CD4-positive, alpha-beta T cell (primary cell): ENCODE measurements around the gene CYB5B. TPM values are rescaled to one million over a fixed set of nuclear protein-coding genes. Genes with fewer than 3 reads are reported as not detected.

ENCODE experiments used
- ATAC-seq: fragments of 200-7000 bp; cut with Tn5 transposase; one replicate; pipeline ENCODE4 v1.10.0; 2022; ENCODE audit warnings: mild to moderate bottlenecking; ENCODE audit not compliant: poor library complexity
- CTCF ChIA-PET: fragments of 350-600 bp; sonication (Branson Sonifier 250); formaldehyde crosslinking; loops from one replicate; lab custom pipeline; 2021; ENCODE audit warnings: antibody characterized with exemption, inconsistent platforms; lab: Charles Lee
- POLR2A ChIA-PET: fragments of 350-600 bp; sonication (Branson Sonifier 250); formaldehyde crosslinking; loops from one replicate; lab custom pipeline; 2021; ENCODE audit warnings: antibody characterized with exemption, inconsistent platforms; lab: Charles Lee
- DNase-seq, 14 experiments: peaks; one replicate each; pipeline ENCODE4 v3.0.0-alpha.2; 2013 to 2020; ENCODE audit warnings: mixed read lengths in 2 of 14
- H3K27ac ChIP-seq, 2 donors: one replicate each; pipeline versions ENCODE4 v1.5.1 to v1.7.0; 2013; ENCODE audit warnings: low read length in 2 of 2, low read depth in 1 of 2, mild to moderate bottlenecking in 1 of 2
- H3K27me3 ChIP-seq, 2 experiments: 1 replicate in 1 of 2; 2 replicates in 1 of 2; pipeline versions ENCODE4 v1.6.1 to v1.7.0; 2013; ENCODE audit warnings: low read length in 2 of 2, control low read depth in 1 of 2, mild to moderate bottlenecking in 1 of 2, moderate library complexity in 1 of 2; ENCODE audit not compliant: insufficient read depth in 2 of 2, control insufficient read depth in 1 of 2
- H3K36me3 ChIP-seq: one replicate; pipeline ENCODE4 v1.6.1; 2013; ENCODE audit warnings: low read length, control low read depth; ENCODE audit not compliant: insufficient read depth
- H3K4me1 ChIP-seq: one replicate; pipeline ENCODE4 v1.6.1; 2013; ENCODE audit warnings: low read length, control low read depth; ENCODE audit not compliant: insufficient read depth
- H3K4me3 ChIP-seq: one replicate; pipeline ENCODE4 v1.5.1; 2013; ENCODE audit warnings: mild to moderate bottlenecking, low read length, moderate library complexity
- H3K9me3 ChIP-seq, 2 experiments: 1 replicate in 1 of 2; 2 replicates in 1 of 2; pipeline versions ENCODE4 v1.6.1 to v1.7.0; 2013; ENCODE audit warnings: low read length in 2 of 2, mild to moderate bottlenecking in 2 of 2, control low read depth in 1 of 2, moderate library complexity in 1 of 2; ENCODE audit not compliant: control insufficient read depth in 1 of 2, insufficient read depth in 1 of 2
- H3K27ac Mint-ChIP-seq: one replicate; pipeline ENCODE4 v1.8.0; 2020; ENCODE audit warnings: mixed read lengths
- H3K27me3 Mint-ChIP-seq: one replicate; pipeline ENCODE4 v1.8.0; 2021; ENCODE audit warnings: mixed read lengths
- H3K36me3 Mint-ChIP-seq: one replicate; pipeline ENCODE4 v1.8.0; 2021; ENCODE audit warnings: low read depth, mixed read lengths
- H3K4me1 Mint-ChIP-seq: one replicate; pipeline ENCODE4 v1.8.0; 2021; ENCODE audit warnings: low read depth, mixed read lengths
- H3K4me3 Mint-ChIP-seq: one replicate; pipeline ENCODE4 v1.8.0; 2020; ENCODE audit warnings: mild to moderate bottlenecking, mixed read lengths
- H3K9me3 Mint-ChIP-seq: one replicate; pipeline ENCODE4 v1.8.0; 2020; ENCODE audit warnings: mixed read lengths
- CTCF ChIP-seq: fragments of 200-600 bp; IDR thresholded peaks from one replicate; pipeline ENCODE4 v1.8.0; 2022; ENCODE audit warnings: antibody characterized with exemption, mild to moderate bottlenecking
- intact Hi-C, 2 experiments: fragments of 100-400 bp; cut with DNase I in 1 of 2; cut with micrococcal nuclease in 1 of 2; formaldehyde crosslinking; loops; one replicate each; pipeline versions ENCODE4 v1.15.1 to v1.9.0; 2023 to 2025; cut with DNase I, micrococcal nuclease
- total RNA-seq, 174 experiments: library from RNA in 2 of 174; stranded (reverse) in 2 of 174; gene quantifications; one replicate each; pipeline ENCODE4 v1.2.3 and lab custom pipeline; 2021 to 2026

CYB5B gene
- total RNA-seq, 2 experiments from 2014 or later = 16.0 to 18.3 TPM

- Mint-ChIP-seq H3K27me3 (no peaks in the 10 kb centered on the region), H3K9me3 (no peaks in the 10 kb centered on the region), H3K27ac (no peak overlapping the region), H3K4me3 (no peak overlapping the region), H3K4me1 (peaks cover 6% of the 10 kb centered on the region), H3K36me3 (no peaks in the 10 kb centered on the region)
- Histone ChIP-seq H3K36me3 (no peaks in the 10 kb centered on the region), H3K4me3 (no peak overlapping the region), H3K9me3 (no peaks in the 10 kb centered on the region), H3K27me3 (no peaks in the 10 kb centered on the region), H3K4me1 (peaks cover 3% of the 10 kb centered on the region), H3K27ac (no peak overlapping the region)
- TF ChIP-seq CTCF = no peak
- no peak for DNase-seq
- CTCF ChIA-PET = no interaction called here
- ATAC-seq = no peak
- POLR2A ChIA-PET = interaction anchor here (0.6 kb wide), 1 partner anchor 258 kb away, joined by 3 read pairs; no protein-coding TSS in a partner anchor
- intact Hi-C loops = loop anchor here (5.0 to 10.0 kb wide), 5 partner anchors 63 to 1255 kb away; no protein-coding TSS in a partner anchor
These were observed 25.1 kb upstream of the CYB5B start for GRCh38 chr16:69399361-69399760.

- Mint-ChIP-seq H3K4me3 (no peak overlapping the region), H3K27me3 (no peaks in the 10 kb centered on the region), H3K4me1 (no peaks in the 10 kb centered on the region), H3K36me3 (no peaks in the 10 kb centered on the region), H3K9me3 (no peaks in the 10 kb centered on the region), H3K27ac (no peak overlapping the region)
- no peaks in the 10 kb centered on the region for H3K9me3 ChIP-seq
- H3K4me3 ChIP-seq = no peak overlapping the region
- ChIA-PET CTCF (no interaction called here), POLR2A (no interaction called here)
- no peaks in the 10 kb centered on the region for H3K36me3 ChIP-seq
- no peak for TF ChIP-seq CTCF
- ATAC-seq (no peak), DNase-seq (no peak)
- H3K27me3 ChIP-seq = no peaks in the 10 kb centered on the region
- intact Hi-C loops = no loop called here
- H3K4me1 ChIP-seq = no peaks in the 10 kb centered on the region
- H3K27ac ChIP-seq = no peak overlapping the region
These were observed 22.0 kb upstream of the CYB5B start for GRCh38 chr16:69402439-69402838.

- no peaks in the 10 kb centered on the region for H3K9me3 Mint-ChIP-seq
- Histone ChIP-seq H3K36me3 (no peaks in the 10 kb centered on the region), H3K9me3 (no peaks in the 10 kb centered on the region), H3K27ac (no peak overlapping the region), H3K4me1 (no peaks in the 10 kb centered on the region), H3K4me3 (no peak overlapping the region), H3K27me3 (no peaks in the 10 kb centered on the region)
- H3K27ac Mint-ChIP-seq = no peak overlapping the region
- intact Hi-C loops = no loop called here
- ChIA-PET POLR2A (interaction anchor here (1.3 kb wide), 1 partner anchor 21 kb away, joined by 3 read pairs; the partner anchor contains the start of gene CYB5B), CTCF (interaction anchor here (0.7 kb wide), 1 partner anchor 287 kb away, joined by 3 read pairs; no protein-coding TSS in a partner anchor)
- no peaks in the 10 kb centered on the region for H3K27me3 Mint-ChIP-seq
- no peak for TF ChIP-seq CTCF
- no peak for DNase-seq
- no peaks in the 10 kb centered on the region for H3K4me1 Mint-ChIP-seq
- no peak overlapping the region for H3K4me3 Mint-ChIP-seq
- ATAC-seq = no peak
- no peaks in the 10 kb centered on the region for H3K36me3 Mint-ChIP-seq
These were observed 20.1 kb upstream of the CYB5B start for GRCh38 chr16:69404275-69404805.
